ENCODE results near the gene PNMA8C.
"Not testable (repeated sequence)": the region's sequence is repeated elsewhere in the genome, so short reads cannot be mapped to it uniquely, and the experiment has no call there.

The PNMA8C gene

GRCh38 chr19:46411088-46411924 lies 17.4 kb downstream of the PNMA8C start:
- DNase-seq (ENCODE audit: low spot score), result no peak

GRCh38 chr19:46410205-46411087 lies 18.3 kb downstream of the PNMA8C start:
- no peak for DNase-seq (ENCODE audit: low spot score)

DNA sequence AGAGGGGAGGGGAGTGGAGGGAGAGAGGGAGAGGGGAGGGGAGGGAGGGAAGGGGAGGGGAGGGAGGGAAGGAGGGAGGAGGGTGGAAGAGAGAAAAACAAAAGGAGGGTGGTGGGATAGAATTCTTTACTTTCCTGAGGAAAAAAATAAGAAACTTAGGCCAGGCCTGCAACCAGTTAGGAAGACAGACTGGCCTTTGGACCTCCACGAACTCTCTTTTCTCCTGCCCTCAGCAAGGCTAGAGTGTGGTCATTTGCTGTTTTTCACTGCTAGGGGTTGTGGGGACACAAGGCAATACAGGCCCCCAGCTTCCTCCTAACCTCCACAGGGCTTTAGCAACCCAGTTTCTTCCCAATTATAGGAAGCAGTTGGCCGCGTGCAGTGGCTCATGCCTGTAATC lies 19.5 kb downstream of the PNMA8C start:
- DNase-seq (ENCODE audit: low spot score), result no peak

DNA sequence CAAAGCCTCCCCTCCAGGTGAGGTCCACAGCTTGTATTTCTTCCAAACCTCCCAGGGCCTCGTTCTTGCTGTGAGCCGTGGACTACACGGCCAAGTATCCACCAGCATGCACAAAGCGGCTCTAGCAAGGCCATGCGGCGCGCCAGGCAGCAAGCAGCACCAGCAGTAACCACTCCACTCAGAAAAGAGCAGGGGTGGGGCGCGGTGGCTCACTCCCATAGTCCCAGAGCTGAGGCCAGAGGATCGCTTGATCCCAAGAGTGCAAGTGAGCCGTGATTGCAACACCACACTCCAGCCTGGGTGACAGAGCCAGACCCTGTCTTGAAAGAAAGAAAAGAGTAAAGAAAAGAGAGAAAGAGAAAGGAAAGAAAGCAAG lies 20.1 kb downstream of the PNMA8C start:
- peak; percentile 26 for DNase-seq (ENCODE audit: low spot score)

GRCh38 chr19:46407856-46408663 lies 20.7 kb downstream of the PNMA8C start:
- DNase-seq (ENCODE audit: low spot score), result no peak

GRCh38 chr19:46406976-46407375 lies 21.8 kb downstream of the PNMA8C start:
- no peak for DNase-seq (ENCODE audit: low spot score)

DNA sequence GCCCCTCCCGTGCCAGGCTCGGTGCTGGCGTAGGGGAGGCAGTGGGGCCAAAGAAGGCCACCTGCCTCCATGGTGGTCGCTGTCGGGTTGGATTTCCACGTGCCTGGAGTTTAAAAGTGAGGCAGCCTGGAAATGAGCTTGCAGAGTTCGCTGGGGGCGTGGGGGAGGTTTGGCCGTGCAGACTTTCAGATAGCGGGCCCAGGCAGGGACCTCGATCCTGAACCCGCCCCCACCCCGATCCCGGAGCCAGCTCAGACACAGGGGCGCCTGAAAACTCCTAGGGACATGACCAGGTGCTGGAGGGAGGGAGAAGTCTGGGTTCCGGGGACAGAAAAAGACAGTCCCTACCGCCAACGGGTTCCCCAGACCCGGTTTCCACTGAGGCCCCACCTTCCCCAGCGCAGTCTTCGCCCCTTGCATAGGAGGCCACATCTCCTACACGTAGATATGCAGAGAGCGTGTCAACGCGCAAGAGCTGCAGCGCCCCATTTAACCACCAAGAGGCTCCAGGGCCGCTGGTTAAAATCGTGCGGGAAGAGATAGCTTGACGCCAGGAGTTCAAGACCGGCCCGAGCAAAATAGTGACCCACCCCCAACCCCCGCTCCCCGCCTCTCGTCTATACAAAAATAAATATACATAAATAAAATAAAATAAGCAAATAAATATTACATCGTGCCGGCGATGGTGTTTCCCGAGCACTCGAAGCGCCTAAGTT lies 23.8 kb downstream of the PNMA8C start:
- no peak for DNase-seq (ENCODE audit: low spot score)

GRCh38 chr19:46404055-46404752 lies 24.5 kb downstream of the PNMA8C start:
- peak; percentile 68 for DNase-seq (ENCODE audit: low spot score)

DNA sequence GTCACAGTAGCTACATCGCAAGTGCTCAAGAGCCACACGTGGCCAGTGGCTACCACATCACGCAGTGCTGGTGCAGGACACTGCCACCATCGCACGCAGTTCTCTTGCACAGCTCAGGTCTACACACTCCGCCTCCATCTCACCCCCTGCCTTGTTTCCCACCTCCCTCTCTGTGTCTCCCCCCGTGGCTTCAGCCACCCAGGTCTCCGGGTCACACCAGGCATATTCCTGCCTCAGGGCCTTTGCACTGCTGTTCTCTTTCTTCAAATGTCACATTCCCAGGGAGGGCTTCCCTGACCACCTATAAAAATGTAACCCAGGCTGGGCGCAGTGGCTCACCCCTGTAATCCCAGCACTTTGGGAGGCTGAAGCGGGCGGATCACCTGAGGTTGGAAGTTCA lies 26.0 kb downstream of the PNMA8C start:
- no peak for DNase-seq (ENCODE audit: low spot score)

DNA sequence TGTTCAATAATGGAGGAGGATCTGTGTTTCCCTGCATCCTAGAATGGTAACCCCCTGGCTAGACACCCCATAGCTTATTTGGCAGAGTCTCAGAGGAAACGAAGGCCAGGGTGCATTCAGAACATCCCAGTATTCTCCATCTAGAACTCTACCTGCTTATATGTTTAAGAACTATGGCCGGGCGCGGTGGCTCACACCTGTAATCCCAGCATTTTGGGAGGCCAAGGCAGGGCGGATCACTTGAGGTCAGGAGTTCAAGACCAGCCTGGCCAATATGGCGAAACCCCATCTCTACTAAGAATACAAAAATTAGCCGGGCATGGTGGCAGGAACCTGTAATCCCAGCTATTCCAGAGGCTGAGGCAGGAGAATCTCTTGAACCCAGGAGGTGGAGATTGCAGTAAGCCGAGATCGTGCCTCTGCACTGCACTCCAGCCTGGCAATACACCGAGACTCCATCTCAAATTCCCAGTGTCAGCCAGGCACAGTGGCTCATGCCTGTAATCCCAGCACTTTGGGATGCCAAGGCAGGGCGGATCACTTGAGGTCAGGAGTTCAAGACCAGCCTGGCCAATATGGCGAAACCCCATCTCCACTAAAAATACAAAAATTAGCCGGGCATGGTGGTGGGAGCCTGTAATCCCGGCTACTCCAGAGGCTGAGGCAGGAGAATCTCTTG lies 30.8 kb downstream of the PNMA8C start:
- not testable (repeated sequence) for DNase-seq (ENCODE audit: low spot score)

DNA sequence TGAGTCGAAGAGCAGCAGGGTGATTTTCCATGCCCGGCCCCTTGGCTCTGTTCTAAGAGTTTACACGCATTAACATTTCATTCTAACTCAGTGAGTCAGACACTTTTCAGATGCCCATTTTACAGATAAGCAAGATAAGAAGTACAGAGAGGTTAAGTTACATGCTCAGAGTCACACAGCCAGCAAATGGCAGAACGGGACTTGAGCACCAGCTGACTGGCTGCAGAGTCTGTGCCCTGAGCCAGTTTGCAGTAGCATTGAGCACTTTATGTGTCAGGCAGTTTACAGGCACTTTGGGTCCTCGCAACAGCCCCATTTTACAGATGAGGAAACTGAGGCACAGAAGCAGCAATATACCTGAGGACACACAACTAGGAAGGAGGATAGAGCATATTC lies 34.3 kb downstream of the PNMA8C start:
- DNase-seq (ENCODE audit: low spot score), result no peak

- DNase-seq (ENCODE audit: low spot score), result no peak
These were observed 35.0 kb downstream of the PNMA8C start for GRCh38 chr19:46393456-46394401.

- no peak for DNase-seq (ENCODE audit: low spot score)
These were observed 35.9 kb downstream of the PNMA8C start for GRCh38 chr19:46392837-46393236.

DNA sequence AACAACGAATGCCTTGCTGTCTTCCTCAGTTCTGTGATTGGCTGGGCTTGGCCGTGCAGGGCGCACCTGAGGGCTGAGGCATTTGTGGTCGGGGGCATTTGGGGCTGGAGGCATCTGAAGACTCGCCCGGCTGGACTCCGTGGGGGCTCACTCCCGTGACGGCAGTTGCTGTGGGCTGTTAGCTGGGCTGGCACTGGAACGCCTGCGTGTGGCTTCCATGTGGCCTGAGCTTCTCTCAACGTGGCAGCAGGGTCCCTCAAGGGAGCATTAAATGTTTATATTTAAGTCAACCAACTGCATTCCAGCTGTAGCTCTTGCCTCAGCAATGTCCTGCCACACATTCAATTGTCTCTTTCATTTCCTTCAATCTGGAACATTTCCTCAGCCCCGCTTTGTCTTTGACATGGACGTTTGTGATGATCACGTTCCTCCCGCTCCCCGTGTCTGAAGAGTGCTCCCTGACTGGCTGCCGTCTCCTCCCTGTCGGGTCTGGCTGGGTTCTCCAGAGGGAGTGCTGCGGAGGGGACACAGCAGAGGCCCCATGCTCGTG lies 36.4 kb downstream of the PNMA8C start:
- peak; percentile 48 for DNase-seq (ENCODE audit: low spot score)

GRCh38 chr19:46391296-46392251 lies 37.2 kb downstream of the PNMA8C start:
- no peak for DNase-seq (ENCODE audit: low spot score)

- peak; percentile 33 for DNase-seq (ENCODE audit: low spot score)
These were observed 37.9 kb downstream of the PNMA8C start for GRCh38 chr19:46390866-46391265.

DNA sequence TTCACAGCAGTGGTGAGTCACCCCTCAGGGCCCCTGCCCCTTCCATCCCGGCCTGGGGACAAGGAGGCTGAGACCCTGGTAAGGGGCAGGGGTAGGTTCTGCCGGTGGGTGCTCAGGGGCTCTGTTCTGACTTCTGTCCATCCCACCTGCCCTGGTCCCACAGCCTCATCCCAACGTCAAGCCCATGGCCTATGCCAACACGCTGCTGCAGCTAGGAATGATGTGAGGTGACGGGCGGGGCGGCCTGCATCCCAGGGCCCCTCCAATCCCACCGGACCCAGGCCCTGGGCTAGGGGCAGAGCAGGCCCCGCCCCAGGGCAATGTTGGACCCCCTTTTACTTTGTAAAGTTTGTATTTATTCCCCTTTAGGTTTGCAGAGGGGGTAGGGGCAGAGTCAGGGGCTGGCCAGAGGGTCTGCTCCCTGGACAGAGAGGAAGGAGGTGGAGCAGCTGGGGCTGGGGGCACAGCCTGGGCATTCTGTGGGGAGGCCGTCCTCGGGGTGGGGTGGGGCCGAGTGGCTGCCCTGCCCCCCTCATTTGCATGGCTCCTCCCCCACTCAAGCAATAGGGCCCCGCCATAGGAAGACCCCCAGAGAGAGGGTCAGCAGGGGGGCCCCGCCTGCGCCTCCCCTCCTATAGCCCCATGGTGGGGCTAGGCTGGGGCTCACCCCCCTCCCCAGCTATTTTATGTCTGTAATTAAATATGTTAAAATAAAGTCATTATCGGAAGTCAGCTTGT lies 38.4 kb downstream of the PNMA8C start:
- no peak for DNase-seq (ENCODE audit: low spot score)
